Measurements from ENCODE around the gene CELSR2. TPM values are rescaled to one million over a fixed set of nuclear protein-coding genes. Genes with fewer than 3 reads are reported as not detected.

Gene CELSR2
- polyA plus RNA-seq, 3 donors, result 0.03 to 0.97 (median 0.04) TPM

GRCh38 chr1:109274533-109275476 is 25.5 kb downstream of the CELSR2 start:
- H4K20me1 ChIP-seq (ENCODE audit: insufficient read depth, low read length), result no peaks in the 10 kb centered on the region
- Mint-ChIP-seq H3K27ac (peak overlapping the region in 2 of 7 donors; percentile 23 to 75), H3K9me3 (no peaks in the 10 kb centered on the region), H3K4me1 (peaks cover 33% of the 10 kb centered on the region), H3K27me3 (ENCODE audit: low read depth in 3 of 3) (peaks cover 6 to 10% (median 8%) of the 10 kb centered on the region in 3 donors), H3K36me3 (peaks cover 6 to 7% of the 10 kb centered on the region in 2 donors), H3K4me3 (peak overlapping the region in 1 of 2 donors; percentile 55)
- H2AFZ ChIP-seq (ENCODE audit: insufficient read depth, low read depth, low read length, poor library complexity, severe bottlenecking), result peak overlapping the region; percentile 63
- H3K79me2 ChIP-seq (ENCODE audit: insufficient read depth, low read length), result no peaks in the 10 kb centered on the region
- intact Hi-C loops (cut with micrococcal nuclease), result loop anchor here in 1 of 2 donors (10.0 kb wide), 1 partner anchor 260 kb away; the partner anchor contains the start of gene GPR61
- peak overlapping the region; percentile 15 for H3K9ac ChIP-seq (ENCODE audit: insufficient read depth, low read length, poor library complexity, severe bottlenecking)
- TF ChIP-seq CTCF (IDR thresholded peaks at IDR 0.05), result no peak
- no peak overlapping the region for H3K4me2 ChIP-seq (replicated peaks; ENCODE audit: extremely low read depth, low read length, poor library complexity, severe bottlenecking)
- DNase-seq, result no peak
- peaks cover 12 to 25% of the 10 kb centered on the region in 2 donors for H3K4me1 ChIP-seq (ENCODE audit: control insufficient read depth in 1 of 2, insufficient read depth in 2 of 2, low read length in 2 of 2)
- H3K4me3 ChIP-seq (replicated peaks in 1 of 3; ENCODE audit: low read depth in 2 of 3, low read length in 3 of 3), result no peak overlapping the region
- H3K27me3 ChIP-seq (ENCODE audit: control insufficient read depth in 2 of 2, insufficient read depth in 2 of 2, low read length in 2 of 2), result no peaks in the 10 kb centered on the region
- H3K9me3 ChIP-seq (replicated peaks in 1 of 2; ENCODE audit: control insufficient read depth in 1 of 2, insufficient read depth in 1 of 2, low read length in 2 of 2), result no peaks in the 10 kb centered on the region
- WGBS (ENCODE audit: insufficient coverage), result 91% methylated on average over 10 of the region's 24 CpGs
- H3K36me3 ChIP-seq (replicated peaks in 1 of 2; ENCODE audit: control insufficient read depth in 1 of 2, insufficient read depth in 2 of 2, low read length in 2 of 2), result peaks cover 5 to 15% of the 10 kb centered on the region in 2 donors
- H3K27ac ChIP-seq (ENCODE audit: low read depth in 1 of 2, low read length in 2 of 2), result no peak overlapping the region

GRCh38 chr1:109275706-109276345 is 26.5 kb downstream of the CELSR2 start:
- no peaks in the 10 kb centered on the region for H4K20me1 ChIP-seq (ENCODE audit: insufficient read depth, low read length)
- WGBS (ENCODE audit: insufficient coverage), result 93% methylated on average over 9 of the region's 9 CpGs
- H3K79me2 ChIP-seq (ENCODE audit: insufficient read depth, low read length), result peaks cover 8% of the 10 kb centered on the region
- H3K36me3 ChIP-seq (replicated peaks in 1 of 2; ENCODE audit: control insufficient read depth in 1 of 2, insufficient read depth in 2 of 2, low read length in 2 of 2), result peaks cover 7 to 25% of the 10 kb centered on the region in 2 donors
- Mint-ChIP-seq H3K4me3 (no peak overlapping the region), H3K9me3 (no peaks in the 10 kb centered on the region), H3K27ac (peak overlapping the region in 1 of 7 donors; percentile 76), H3K27me3 (ENCODE audit: low read depth in 3 of 3) (peaks cover 4 to 10% (median 8%) of the 10 kb centered on the region in 3 donors), H3K36me3 (peaks cover 11 to 17% of the 10 kb centered on the region in 2 donors), H3K4me1 (peaks cover 43% of the 10 kb centered on the region)
- no peak overlapping the region for H2AFZ ChIP-seq (ENCODE audit: insufficient read depth, low read depth, low read length, poor library complexity, severe bottlenecking)
- H3K4me1 ChIP-seq (ENCODE audit: control insufficient read depth in 1 of 2, insufficient read depth in 2 of 2, low read length in 2 of 2), result peaks cover 21 to 34% of the 10 kb centered on the region in 2 donors
- no peak overlapping the region for H3K4me3 ChIP-seq (replicated peaks in 1 of 3; ENCODE audit: low read depth in 2 of 3, low read length in 3 of 3)
- H3K27me3 ChIP-seq (ENCODE audit: control insufficient read depth in 2 of 2, insufficient read depth in 2 of 2, low read length in 2 of 2), result no peaks in the 10 kb centered on the region
- intact Hi-C loops (cut with micrococcal nuclease), result loop anchor here (2.0 to 10.0 kb wide), 3 partner anchors 123 to 259 kb away; partner anchors contain the start of gene GPR61 (in 1 of the 2)
- H3K9me3 ChIP-seq (replicated peaks in 1 of 2; ENCODE audit: control insufficient read depth in 1 of 2, insufficient read depth in 1 of 2, low read length in 2 of 2), result no peaks in the 10 kb centered on the region
- no peak overlapping the region for H3K9ac ChIP-seq (ENCODE audit: insufficient read depth, low read length, poor library complexity, severe bottlenecking)
- no peak for DNase-seq
- TF ChIP-seq CTCF (IDR thresholded peaks at IDR 0.05), result no peak
- H3K4me2 ChIP-seq (replicated peaks; ENCODE audit: extremely low read depth, low read length, poor library complexity, severe bottlenecking), result no peak overlapping the region
- H3K27ac ChIP-seq (ENCODE audit: low read depth in 1 of 2, low read length in 2 of 2), result no peak overlapping the region

Measured in CD14-positive monocyte (primary cell).